PC-3 (cell line): ENCODE measurements around the gene FCRLB.

Source experiments
- CTCF ChIP-seq: fragments of 300-600 bp; sonication (generic); conservative IDR thresholded peaks from 2 replicates; pipeline ENCODE4 v1.5.1; 2017; ENCODE audit warnings: antibody characterized with exemption, low read depth, mild to moderate bottlenecking, low read length
- EZH2 ChIP-seq: fragments of 300-600 bp; sonication (generic); IDR thresholded peaks from one replicate; pipeline ENCODE4 v1.6.1; 2017; ENCODE audit warnings: antibody characterized with exemption, mild to moderate bottlenecking, low read length; ENCODE audit not compliant: unreplicated experiment
- EZH2phosphoT487 ChIP-seq: fragments of 300-600 bp; sonication (generic); IDR thresholded peaks from 2 replicates; pipeline ENCODE4 v1.6.1; 2018; ENCODE audit warnings: mild to moderate bottlenecking, antibody characterized with exemption, low read length, borderline replicate concordance

DNA sequence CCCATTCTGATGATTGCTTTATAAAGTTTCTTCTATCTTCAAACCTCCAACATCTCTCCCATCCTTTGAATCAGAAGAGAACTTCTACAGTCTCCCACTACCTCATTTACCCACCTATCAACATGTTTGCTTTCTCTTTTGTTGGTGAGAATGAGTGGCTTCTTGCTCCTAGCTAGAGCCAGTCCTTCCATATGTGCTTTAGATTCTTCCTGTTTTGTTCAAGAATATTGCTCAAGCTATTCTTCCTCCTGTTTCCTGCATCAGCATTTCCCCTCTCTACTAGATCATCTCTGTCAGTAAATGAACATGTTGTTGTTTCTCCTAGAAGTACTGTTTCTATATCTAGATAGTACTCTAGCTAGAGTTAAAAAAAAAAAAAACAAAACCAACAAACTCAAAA is 51.1 kb downstream of the FCRLB start:
- no peak for TF ChIP-seq CTCF
- TF ChIP-seq EZH2: no peak
- no peak for TF ChIP-seq EZH2phosphoT487
